H1 (cell line): ENCODE measurements around the gene ENTR1. TPM values are rescaled to one million over a fixed set of nuclear protein-coding genes. Genes with fewer than 3 reads are reported as not detected.

Experiments
- CTCF ChIA-PET: fragments of 300-600 bp; sonication (Branson Sonifier 250); formaldehyde crosslinking; loops from one replicate; lab custom pipeline; 2021; ENCODE audit not compliant: partially characterized antibody; lab: Charles Lee
- POLR2A ChIA-PET: fragments of 300-600 bp; sonication (Branson Sonifier 250); formaldehyde crosslinking; loops from one replicate; lab custom pipeline; 2021; ENCODE audit warnings: inconsistent platforms; ENCODE audit not compliant: partially characterized antibody; lab: Charles Lee
- DNase-seq, 2 experiments: peaks; one replicate each; pipeline versions ENCODE4 v3.0.0 to v3.0.0-alpha.2; 2010 to 2022; ENCODE audit warnings: low spot score in 2 of 2, low read depth in 1 of 2, mixed read lengths in 1 of 2
- FAIRE-seq: peaks from 2 replicates; lab custom pipeline; 2011; peaks lifted over from hg19 to GRCh38; lab: Jason Lieb, UNC
- H2AFZ ChIP-seq: 2 replicates; pipeline ENCODE4 v1.8.1; 2012; ENCODE audit warnings: low read length, inconsistent platforms
- H2AK5ac ChIP-seq: 2 replicates; pipeline ENCODE4 v1.6.1; 2013; ENCODE audit warnings: low read depth, low read length
- H2BK120ac ChIP-seq: replicated peaks from 2 replicates; pipeline ENCODE3; 2013; ENCODE audit warnings: low read depth, low read length, inconsistent platforms
- H2BK12ac ChIP-seq: 2 replicates; pipeline ENCODE4 v1.6.1; 2013; ENCODE audit warnings: low read depth, low read length
- H2BK15ac ChIP-seq: 2 replicates; pipeline ENCODE4 v1.6.1; 2013; ENCODE audit warnings: low read length
- H2BK20ac ChIP-seq: 2 replicates; pipeline ENCODE4 v1.6.1; 2013; ENCODE audit warnings: low read length
- H2BK5ac ChIP-seq: 2 replicates; pipeline ENCODE4 v1.6.1; 2013; ENCODE audit warnings: low read depth, low read length
- H3K14ac ChIP-seq: 2 replicates; pipeline ENCODE4 v1.6.1; 2013; ENCODE audit warnings: inconsistent platforms; ENCODE audit not compliant: insufficient read length
- H3K18ac ChIP-seq: 2 replicates; pipeline ENCODE4 v1.6.1; 2013; ENCODE audit warnings: low read length; ENCODE audit errors: extremely low read depth
- H3K23ac ChIP-seq: 2 replicates; pipeline ENCODE4 v1.6.1; 2013; ENCODE audit warnings: inconsistent platforms; ENCODE audit not compliant: insufficient read length
- H3K23me2 ChIP-seq: 2 replicates; pipeline ENCODE4 v1.6.1; 2013; ENCODE audit warnings: low read depth, low read length
- H3K27ac ChIP-seq: 2 replicates; pipeline ENCODE4 v1.6.1; 2011; ENCODE audit warnings: low read depth, low read length, inconsistent platforms
- H3K27me3 ChIP-seq, 4 experiments: replicated peaks in 1 of 4; 1 replicate in 1 of 4; 2 replicates in 3 of 4; pipeline versions ENCODE4 v1.6.1 to v1.8.1; 2011 to 2013; ENCODE audit warnings: low read length in 3 of 4, mild to moderate bottlenecking in 3 of 4, inconsistent platforms in 2 of 4, mixed read lengths in 2 of 4, moderate library complexity in 1 of 4; ENCODE audit not compliant: control insufficient read depth in 3 of 4, insufficient read depth in 3 of 4; ENCODE audit errors: extremely low read depth in 1 of 4
- H3K36me3 ChIP-seq, 4 experiments: 2 replicates each; pipeline versions ENCODE4 v1.6.1 to v1.8.1; 2011 to 2013; ENCODE audit warnings: mild to moderate bottlenecking in 4 of 4, low read length in 3 of 4, moderate library complexity in 2 of 4, control low read depth in 1 of 4, inconsistent platforms in 1 of 4; ENCODE audit not compliant: insufficient read depth in 4 of 4, control insufficient read depth in 2 of 4
- H3K4ac ChIP-seq: replicated peaks from 2 replicates; pipeline ENCODE3; 2013; ENCODE audit warnings: low read length, low read depth, mixed read lengths, inconsistent platforms; ENCODE audit not compliant: insufficient read length
- H3K4me1 ChIP-seq, 4 experiments: replicated peaks in 1 of 4; 1 replicate in 1 of 4; 2 replicates in 3 of 4; pipeline versions ENCODE4 v1.6.1 to v1.8.1; 2011 to 2013; ENCODE audit warnings: low read length in 3 of 4, inconsistent platforms in 2 of 4, mixed read lengths in 1 of 4; ENCODE audit not compliant: insufficient read depth in 4 of 4, control insufficient read depth in 3 of 4
- H3K4me2 ChIP-seq, 2 experiments: 2 replicates each; pipeline versions ENCODE4 v1.6.1 to v1.8.1; 2011 to 2013; ENCODE audit warnings: low read depth in 2 of 2, low read length in 2 of 2, control low read depth in 1 of 2, inconsistent platforms in 1 of 2, mild to moderate bottlenecking in 1 of 2; ENCODE audit not compliant: insufficient read depth in 1 of 2
- H3K4me3 ChIP-seq, 4 experiments: fragments of 200-600, 300-600 bp in 1 of 4; sonication (generic), shearing (Covaris generic), sonication (Bioruptor Twin) in 1 of 4; 2 replicates each; pipeline versions ENCODE4 v1.5.1 to v1.8.1; 2011 to 2016; ENCODE audit warnings: low read length in 4 of 4, low read depth in 3 of 4, control low read depth in 2 of 4, inconsistent platforms in 2 of 4, mild to moderate bottlenecking in 2 of 4, mixed read lengths in 1 of 4, moderate library complexity in 1 of 4; ENCODE audit not compliant: insufficient read depth in 2 of 4; ENCODE audit errors: extremely low read depth in 1 of 4
- H3K56ac ChIP-seq: replicated peaks from 2 replicates; pipeline ENCODE3; 2013; ENCODE audit warnings: low read depth, mild to moderate bottlenecking, mixed read lengths, low read length, inconsistent platforms; ENCODE audit not compliant: insufficient read length
- H3K79me1 ChIP-seq: 2 replicates; pipeline ENCODE4 v1.6.1; 2013; ENCODE audit warnings: low read depth, low read length, control low read depth
- H3K79me2 ChIP-seq, 2 experiments: 2 replicates each; pipeline versions ENCODE4 v1.6.1 to v1.8.1; 2012 to 2013; ENCODE audit warnings: low read length in 2 of 2, mild to moderate bottlenecking in 2 of 2, inconsistent platforms in 1 of 2; ENCODE audit not compliant: insufficient read depth in 2 of 2, control insufficient read depth in 1 of 2
- H3K9ac ChIP-seq, 4 experiments: replicated peaks in 1 of 4; 1 replicate in 1 of 4; 2 replicates in 3 of 4; pipeline versions ENCODE4 v1.6.1 to v1.8.1; 2011 to 2013; ENCODE audit warnings: low read depth in 3 of 4, low read length in 3 of 4, control low read depth in 2 of 4, mild to moderate bottlenecking in 2 of 4, moderate library complexity in 2 of 4, inconsistent platforms in 1 of 4; ENCODE audit errors: extremely low read depth in 1 of 4
- H3K9me3 ChIP-seq, 2 experiments: 2 replicates each; pipeline versions ENCODE4 v1.6.1 to v1.8.1; 2012 to 2013; ENCODE audit warnings: mild to moderate bottlenecking in 2 of 2, moderate library complexity in 2 of 2, control low read depth in 1 of 2, inconsistent platforms in 1 of 2, low read depth in 1 of 2, low read length in 1 of 2, mixed read lengths in 1 of 2; ENCODE audit not compliant: insufficient read depth in 2 of 2
- H4K20me1 ChIP-seq, 2 experiments: replicated peaks in 1 of 2; 2 replicates each; pipeline versions ENCODE3 to v1.8.1; 2011 to 2013; ENCODE audit warnings: inconsistent platforms in 2 of 2, low read length in 2 of 2, mild to moderate bottlenecking in 1 of 2; ENCODE audit not compliant: insufficient read depth in 2 of 2, control insufficient read depth in 1 of 2
- H4K5ac ChIP-seq: 2 replicates; pipeline ENCODE4 v1.6.1; 2013; ENCODE audit warnings: low read length, low read depth, mixed read lengths, inconsistent platforms; ENCODE audit not compliant: insufficient read length
- H4K8ac ChIP-seq: 2 replicates; pipeline ENCODE4 v1.8.0; 2013; ENCODE audit warnings: mild to moderate bottlenecking, moderate library complexity, low read length, inconsistent platforms; ENCODE audit not compliant: insufficient read depth; ENCODE audit errors: extremely low read depth
- H4K91ac ChIP-seq: replicated peaks from 2 replicates; pipeline ENCODE3; 2013; ENCODE audit warnings: low read length, mixed read lengths, inconsistent platforms; ENCODE audit not compliant: insufficient read length
- CREB1 ChIP-seq: IDR thresholded peaks from 2 replicates; pipeline ENCODE4 v1.6.1; 2012; ENCODE audit warnings: inconsistent platforms
- EZH2 ChIP-seq: fragments of 200-600 bp; sonication (generic); IDR thresholded peaks from 2 replicates; pipeline ENCODE4 v1.7.1; 2012; ENCODE audit warnings: low read depth, mild to moderate bottlenecking, moderate library complexity, low read length, inconsistent platforms; ENCODE audit not compliant: severe bottlenecking
- POLR2A ChIP-seq, 2 experiments: IDR thresholded peaks; 1 replicate in 1 of 2; 2 replicates in 1 of 2; pipeline ENCODE4 v1.6.1; 2011; ENCODE audit warnings: low read depth in 2 of 2, low read length in 2 of 2, mild to moderate bottlenecking in 2 of 2; ENCODE audit errors: control extremely low read depth in 1 of 2
- RAD21 ChIP-seq, 2 experiments: IDR thresholded peaks in 1 of 2; conservative IDR thresholded peaks in 1 of 2; 2 replicates each; pipeline ENCODE4 v1.6.1; 2011; ENCODE audit warnings: low read depth in 2 of 2, low read length in 2 of 2, improper control_type of control experiment in 1 of 2, inconsistent platforms in 1 of 2, mild to moderate bottlenecking in 1 of 2, moderate library complexity in 1 of 2
- RBBP5 ChIP-seq: IDR thresholded peaks from 2 replicates; pipeline ENCODE4 v1.7.1; 2012; ENCODE audit warnings: low read depth, mild to moderate bottlenecking, inconsistent platforms, low read length, moderate library complexity, borderline replicate concordance
- SAP30 ChIP-seq: fragments of 300-600 bp; sonication (generic); IDR thresholded peaks from 2 replicates; pipeline ENCODE4 v1.7.1; 2012; ENCODE audit warnings: low read length, moderate library complexity, mild to moderate bottlenecking, inconsistent platforms; ENCODE audit not compliant: insufficient read depth, insufficient replicate concordance
- WGBS, 2 experiments: shearing (Covaris generic) in 1 of 2; methylation state at CpG; one replicate each; pipeline versions ENCODE4 v1.1.6 to v1.1.7; 2013 to 2015; ENCODE audit warnings: low lambda C conversion rate in 2 of 2, mixed read lengths in 2 of 2, inconsistent platforms in 1 of 2, low coverage in 1 of 2, missing lambda C conversion rate in 1 of 2; ENCODE audit not compliant: insufficient replicate concordance in 2 of 2, insufficient coverage in 1 of 2, insufficient read length in 1 of 2; ENCODE audit errors: extremely low coverage in 1 of 2, missing lambda C conversion rate in 1 of 2; 5-methylcytosine and 5-hydroxymethylcytosine counted together
- polyA plus RNA-seq, 7 experiments: library from polyadenylated mRNA; depleted of rRNA in 3 of 7; stranded (reverse) in 5 of 7; unstranded in 2 of 7; fragments of >200 nt in 5 of 7; fragments of 200-250 nt in 2 of 7; gene quantifications; 1 replicate in 5 of 7; 2 replicates in 1 of 7; 4 replicates in 1 of 7; pipeline versions ENCODE4 v1.2.1 to v1.2.3, GENCODE V29; 2011 to 2013; ENCODE audit warnings: missing spikeins in 2 of 7, mixed read lengths in 2 of 7
- total RNA-seq: library from RNA; stranded (reverse); fragmentation: NEBNext Ultra II Directional; extraction: Animal tissue kit (Norgen Biotek cat#: 25700); gene quantifications from 2 replicates; pipeline ENCODE4 v1.2.1, GENCODE V29; 2021

The ENTR1 gene
- total and polyA plus RNA-seq, 2 of the 8 experiments (the other 6 are each of a cell fraction or from before 2014, with no cell fraction given): 65.2 to 102 TPM

GRCh38 chr9:136438548-136439480 is 28.4 kb upstream of the ENTR1 start:
- Histone ChIP-seq H3K4me2 (peak overlapping the region; percentile 93 to 96), H4K91ac (no peak overlapping the region), H3K4me3 (peak overlapping the region; percentile 74 to 89 (median 76)), H3K9me3 (no peaks in the 10 kb centered on the region), H2BK15ac (no peak overlapping the region), H3K4me1 (peaks cover 0 to 7% (median 3%) of the 10 kb centered on the region in 4 experiments; a peak in 1 of 7 replicates), H2AFZ (no peak overlapping the region), H3K27ac (no peak overlapping the region; the same call in 1 of the 2 replicates), H4K5ac (no peak overlapping the region), H3K9ac (peak overlapping the region; percentile 51 to 74 (median 61)), H3K36me3 (peaks cover 0 to 9% (median 5%) of the 10 kb centered on the region in 4 experiments; a peak in 5 of 8 replicates), H4K8ac (0 out of 2 replicates have a peak overlapping the region, but pooled peaks have one; percentile 91), H2BK20ac (no peak overlapping the region), H3K27me3 (peaks cover 0 to 2% (median 0%) of the 10 kb centered on the region in 4 experiments; a peak in 2 of 7 replicates), H3K18ac (no peak overlapping the region; the same call in 1 of the 2 replicates), H2BK5ac (no peak overlapping the region), H2AK5ac (no peak overlapping the region), H3K14ac (no peak overlapping the region), H3K56ac (no peak overlapping the region), H4K20me1 (peaks cover 18 to 29% of the 10 kb centered on the region in 2 experiments), H2BK12ac (no peak overlapping the region), H3K79me2 (peaks cover 0 to 24% of the 10 kb centered on the region in 2 experiments; a peak in 1 of 4 replicates), H3K4ac (no peak overlapping the region), H3K23ac (no peak overlapping the region), H3K79me1 (peaks cover 13% of the 10 kb centered on the region), H2BK120ac (no peak overlapping the region), H3K23me2 (peaks cover 9% of the 10 kb centered on the region; the same call in 1 of the 2 replicates)
- 3% methylated on average over 64 of the region's 91 CpGs; no CpG with 5 or more reads in 1 of the 2 experiments for WGBS, 2 experiments
- no peak for FAIRE-seq
- DNase-seq: peak in 1 of 2 experiments; percentile 74
- TF ChIP-seq RAD21 (IDR thresholded peaks at IDR 0.05 in 1 of 2, conservative IDR thresholded peaks at IDR 0.05 in 1 of 2; ENCODE audit: low read depth in 2 of 2, low read length in 2 of 2): no peak
- no peak for TF ChIP-seq SAP30
- TF ChIP-seq EZH2: no peak
- TF ChIP-seq RBBP5: 0 out of 2 replicates have a peak, but pooled peaks have one; percentile 29
- 0 out of 3 replicates have a peak, but pooled peaks of 1 of the 2 experiments have one; percentile 2 for TF ChIP-seq POLR2A (IDR thresholded peaks at IDR 0.05; ENCODE audit: control extremely low read depth in 1 of 2, low read depth in 2 of 2, low read length in 2 of 2)
- TF ChIP-seq CREB1: no peak
- ChIA-PET POLR2A (interaction anchor here (0.8 to 2.4 kb wide), 16 partner anchors 9 to 207 kb away, joined by 3 to 15 read pairs (median 3); partner anchors contain the start of genes CARD9, ENTR1, PMPCA and SNAPC4), CTCF (interaction anchor here (0.7 to 2.4 kb wide), 4 partner anchors 14 to 205 kb away, joined by 3 to 12 read pairs (median 5); no protein-coding TSS in a partner anchor)
